Stimulated activated CD4-positive, alpha-beta T cell treated with anti-CD3 and anti-CD28 coated beads, Interleukin-1b, Interleukin-23, amount 100 ng/mL, for 24 hours (primary cell): Measurements from ENCODE around the gene CTSK.

Experiments
- DNase-seq, 4 experiments: peaks; one replicate each; pipeline ENCODE4 v3.0.0-alpha.2; 2020; ENCODE audit warnings: low read depth in 4 of 4, low spot score in 1 of 4

Gene CTSK

GRCh38 chr1:150763018-150763417 lies 45.0 kb downstream of the CTSK start:
- no peak for DNase-seq

GRCh38 chr1:150762552-150762951 lies 45.5 kb downstream of the CTSK start:
- DNase-seq: no peak

GRCh38 chr1:150761801-150762200 lies 46.3 kb downstream of the CTSK start:
- no peak for DNase-seq

GRCh38 chr1:150760013-150760412 lies 48.0 kb downstream of the CTSK start:
- DNase-seq: no peak

- DNase-seq: no peak
Measured at GRCh38 chr1:150753416-150753815, 54.6 kb downstream of the CTSK start.

- DNase-seq: no peak
Measured at GRCh38 chr1:150751443-150751842, 56.6 kb downstream of the CTSK start.

- DNase-seq: no peak
Measured at GRCh38 chr1:150749720-150750311, 58.2 kb downstream of the CTSK start.

GRCh38 chr1:150748878-150749719 lies 59.0 kb downstream of the CTSK start:
- DNase-seq: no peak
